Endothelial cell of umbilical vein (primary cell): Measurements from ENCODE around the gene OR6K2. TPM values are rescaled to one million over a fixed set of nuclear protein-coding genes. Genes with fewer than 3 reads are reported as not detected.

Source experiments
- BruUV-seq: library from RNA; stranded (reverse); fragments of 400-500 nt; replicated peaks from 2 replicates; lab custom pipeline; 2021; lab: Mats Ljungman, UMichigan
- CTCF ChIA-PET: fragments of 300-600, 350-600 bp; sonication (Branson Sonifier 250); formaldehyde crosslinking; loops from one replicate; lab custom pipeline; 2021; ENCODE audit warnings: antibody characterized with exemption, inconsistent platforms; lab: Charles Lee
- POLR2A ChIA-PET: fragments of 300-600, 350-600 bp; sonication (Branson Sonifier 250); formaldehyde crosslinking; loops from one replicate; lab custom pipeline; 2021; ENCODE audit warnings: antibody characterized with exemption, inconsistent platforms; lab: Charles Lee
- DNase-seq: peaks from one replicate; pipeline ENCODE4 v3.0.0-alpha.2; 2011; ENCODE audit warnings: low read depth, low spot score
- FAIRE-seq: peaks from 2 replicates; lab custom pipeline; 2011; peaks lifted over from hg19 to GRCh38; lab: Jason Lieb, UNC
- H2AFZ ChIP-seq: 2 replicates; pipeline ENCODE4 v1.6.0; 2012; ENCODE audit warnings: low read depth, low read length, control low read depth, inconsistent platforms
- H3K27ac ChIP-seq: 2 replicates; pipeline ENCODE4 v1.5.1; 2011; ENCODE audit warnings: low read depth, mild to moderate bottlenecking, control low read depth, low read length, moderate library complexity; ENCODE audit not compliant: insufficient read depth
- H3K27me3 ChIP-seq, 2 experiments: 2 replicates each; pipeline versions ENCODE4 v1.6.0 to v1.6.1; 2011; ENCODE audit warnings: low read length in 2 of 2, mixed read lengths in 1 of 2; ENCODE audit not compliant: control insufficient read depth in 2 of 2, insufficient read depth in 2 of 2
- H3K36me3 ChIP-seq, 2 experiments: 2 replicates in 1 of 2; 3 replicates in 1 of 2; pipeline ENCODE4 v1.5.1; 2011; ENCODE audit warnings: low read length in 2 of 2, mild to moderate bottlenecking in 1 of 2, moderate library complexity in 1 of 2; ENCODE audit not compliant: control insufficient read depth in 2 of 2, insufficient read depth in 2 of 2; ENCODE audit errors: extremely low read depth in 1 of 2
- H3K4me1 ChIP-seq: 3 replicates; pipeline ENCODE4 v1.5.1; 2011; ENCODE audit warnings: mild to moderate bottlenecking, low read length; ENCODE audit not compliant: control insufficient read depth, insufficient read depth; ENCODE audit errors: extremely low read depth
- H3K4me2 ChIP-seq: 2 replicates; pipeline ENCODE4 v1.6.1; 2011; ENCODE audit warnings: low read length, control low read depth, mixed read lengths; ENCODE audit not compliant: insufficient read depth
- H3K4me3 ChIP-seq, 3 experiments: fragments of 200-600 bp in 1 of 3; sonication (generic), shearing (Covaris generic) in 1 of 3; replicated peaks in 1 of 3; 2 replicates each; pipeline ENCODE4 v1.5.1; 2011 to 2016; ENCODE audit warnings: control low read depth in 3 of 3, low read length in 3 of 3, mild to moderate bottlenecking in 2 of 3, inconsistent platforms in 1 of 3, low read depth in 1 of 3, moderate library complexity in 1 of 3; ENCODE audit not compliant: insufficient read depth in 1 of 3
- H3K79me2 ChIP-seq: 2 replicates; pipeline ENCODE4 v1.6.0; 2012; ENCODE audit warnings: low read length, inconsistent platforms; ENCODE audit not compliant: control insufficient read depth, insufficient read depth
- H3K9ac ChIP-seq: replicated peaks from 2 replicates; pipeline ENCODE3; 2011; ENCODE audit warnings: low read length, control low read depth; ENCODE audit not compliant: insufficient read depth; ENCODE audit errors: extremely low read depth
- H3K9me1 ChIP-seq: replicated peaks from 3 replicates; pipeline ENCODE4 v1.6.0; 2011; ENCODE audit warnings: mild to moderate bottlenecking, low read length; ENCODE audit not compliant: control insufficient read depth, insufficient read depth; ENCODE audit errors: extremely low read depth
- H3K9me3 ChIP-seq: replicated peaks from 2 replicates; pipeline ENCODE4 v1.5.1; 2012; ENCODE audit warnings: low read length, inconsistent platforms; ENCODE audit not compliant: control insufficient read depth, insufficient read depth
- H4K20me1 ChIP-seq: replicated peaks from 2 replicates; pipeline ENCODE3; 2011; ENCODE audit warnings: mild to moderate bottlenecking, low read length; ENCODE audit not compliant: control insufficient read depth, insufficient read depth; ENCODE audit errors: extremely low read depth
- EZH2 ChIP-seq: IDR thresholded peaks from 2 replicates; pipeline ENCODE4 v1.6.1; 2012; ENCODE audit warnings: borderline replicate concordance, low read depth, mild to moderate bottlenecking, moderate library complexity, low read length, inconsistent platforms; ENCODE audit not compliant: severe bottlenecking
- FOS ChIP-seq: IDR thresholded peaks from 2 replicates; pipeline ENCODE4 v1.6.1; 2011; ENCODE audit warnings: mild to moderate bottlenecking, low read length, moderate library complexity, borderline replicate concordance; ENCODE audit not compliant: insufficient read depth
- GATA2 ChIP-seq: IDR thresholded peaks from 2 replicates; pipeline ENCODE4 v1.7.0; 2011; ENCODE audit warnings: low read depth, mild to moderate bottlenecking, moderate library complexity, mixed read lengths, low read length; ENCODE audit not compliant: insufficient read length, insufficient read depth
- MYC ChIP-seq: IDR thresholded peaks from one replicate; pipeline ENCODE4 v1.6.1; 2011; ENCODE audit warnings: mild to moderate bottlenecking, low read depth, low read length
- POLR2A ChIP-seq: IDR thresholded peaks from 2 replicates; pipeline ENCODE4 v1.6.1; 2012; ENCODE audit warnings: low read depth, mild to moderate bottlenecking, control low read depth, low read length
- POLR2AphosphoS5 ChIP-seq: IDR thresholded peaks from 2 replicates; pipeline ENCODE4 v1.6.1; 2012; ENCODE audit warnings: low read depth, mild to moderate bottlenecking, control low read depth, low read length, moderate library complexity; ENCODE audit not compliant: insufficient read depth
- dilution Hi-C: fragments of 300-500 bp; cut with MboI; formaldehyde crosslinking; loops from one replicate; pipeline ENCODE4 v1.15.0; 2019; ENCODE audit warnings: low sequenced_read_pairs; ENCODE audit not compliant: extremely low pct_ligation_motif_present
- intact Hi-C: fragments of 100-400 bp; cut with micrococcal nuclease; formaldehyde crosslinking; loops from one replicate; pipeline ENCODE4 v1.10.0; 2022
- polyA plus RNA-seq, 4 experiments: library from polyadenylated mRNA; depleted of rRNA in 3 of 4; stranded (reverse) in 3 of 4; unstranded in 1 of 4; fragments of >200 nt; gene quantifications; 2 replicates each; pipeline versions ENCODE4 v1.2.1 to v1.2.3, GENCODE V29; 2011 to 2012; ENCODE audit warnings: missing spikeins in 1 of 4
- total RNA-seq: library from RNA; stranded (reverse); gene quantifications from 2 replicates; pipeline ENCODE4 v1.2.3, GENCODE V29; 2021
- TF ChIP-seq, protein P1 (sequence below): IDR thresholded peaks from 2 replicates; pipeline ENCODE4 v1.6.1; 2011; ENCODE audit not compliant: insufficient read depth, insufficient read length
- TF ChIP-seq, protein P2 (sequence below), 2 donors: IDR thresholded peaks; 1 replicate in 1 of 2; 2 replicates in 1 of 2; pipeline ENCODE4 v1.5.1; 2011; ENCODE audit warnings: low read length in 2 of 2, mild to moderate bottlenecking in 2 of 2, moderate library complexity in 2 of 2, control low read depth in 1 of 2, inconsistent platforms in 1 of 2, low read depth in 1 of 2; ENCODE audit not compliant: insufficient read depth in 1 of 2; ENCODE audit errors: extremely low read depth in 1 of 2

OR6K2 gene
- total and polyA plus RNA-seq, 2 donors (not counting 3 experiments of a cell fraction or from before 2014, with no cell fraction given) = not detected

DNA sequence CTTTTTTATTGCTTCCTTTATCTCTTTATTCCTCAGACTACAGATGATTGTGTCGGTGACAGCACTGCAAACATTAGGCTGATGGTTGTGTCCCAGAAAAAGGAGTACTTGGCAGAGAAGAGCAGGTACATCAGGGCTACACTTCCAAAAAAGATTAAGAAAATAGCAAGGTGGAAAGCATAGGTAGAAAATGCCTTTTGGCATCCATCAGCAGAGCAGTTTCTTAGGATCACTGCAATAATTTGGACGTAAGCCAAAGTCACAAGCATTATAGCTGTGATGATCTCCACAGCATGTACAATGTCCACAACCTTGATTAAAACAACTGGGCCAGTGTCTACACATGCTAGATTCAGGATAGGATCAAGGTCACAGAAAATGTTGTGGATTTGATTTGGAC lies 5.9 kb downstream of the OR6K2 start:
- H4K20me1 ChIP-seq = no peaks in the 10 kb centered on the region
- no peaks in the 10 kb centered on the region for H3K79me2 ChIP-seq
- no peak overlapping the region for H3K27ac ChIP-seq
- TF ChIP-seq POLR2AphosphoS5 (no peak), EZH2 (no peak)
- dilution Hi-C loops = no loop called here
- H3K9me3 ChIP-seq = no peaks in the 10 kb centered on the region
- BruUV-seq = no TSS peak
- intact Hi-C loops = no loop called here
- H3K36me3 ChIP-seq = no peaks in the 10 kb centered on the region
- CTCF ChIA-PET = no interaction called here
- H3K4me2 ChIP-seq = no peak overlapping the region
- DNase-seq = no peak
- H3K9ac ChIP-seq = no peak overlapping the region
- H3K9me1 ChIP-seq = no peaks in the 10 kb centered on the region
- no peak for FAIRE-seq
- no peak overlapping the region for H2AFZ ChIP-seq
- no peak overlapping the region for H3K4me3 ChIP-seq
- POLR2A ChIA-PET = no interaction called here
- H3K27me3 ChIP-seq = no peaks in the 10 kb centered on the region
- no peaks in the 10 kb centered on the region for H3K4me1 ChIP-seq

DNA sequence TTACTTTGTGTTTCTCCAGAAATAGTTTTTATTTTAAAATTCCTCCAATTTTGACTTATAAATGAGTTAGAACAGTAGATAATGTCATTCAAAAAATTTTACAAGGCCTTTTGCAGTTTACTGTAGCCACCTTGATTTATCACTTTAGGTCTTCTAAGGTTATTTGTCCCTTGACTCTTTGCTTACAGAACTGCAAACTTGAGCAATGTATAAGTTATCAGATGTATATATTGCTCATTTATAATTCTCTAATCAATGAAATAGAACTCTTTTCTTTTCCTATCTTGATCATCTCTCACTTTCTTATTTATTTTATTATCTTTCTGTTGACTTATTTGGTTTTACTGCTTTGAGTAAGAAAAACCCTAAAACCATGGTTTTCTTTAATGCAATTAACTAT lies 8.1 kb downstream of the OR6K2 start:
- dilution Hi-C loops = no loop called here
- POLR2A ChIA-PET = no interaction called here

More for the DNA sequence above, 8.1 kb downstream of the OR6K2 start:
- Histone ChIP-seq H3K9ac (no peak overlapping the region), H3K9me1 (no peaks in the 10 kb centered on the region), H2AFZ (no peak overlapping the region), H3K36me3 (no peaks in the 10 kb centered on the region), H4K20me1 (no peaks in the 10 kb centered on the region), H3K4me1 (no peaks in the 10 kb centered on the region), H3K9me3 (no peaks in the 10 kb centered on the region), H3K4me2 (no peak overlapping the region), H3K79me2 (no peaks in the 10 kb centered on the region), H3K27me3 (no peaks in the 10 kb centered on the region), H3K4me3 (no peak overlapping the region), H3K27ac (no peak overlapping the region)
- no TSS peak for BruUV-seq
- intact Hi-C loops = no loop called here
- FAIRE-seq (no peak), DNase-seq (no peak)
- TF ChIP-seq EZH2 = no peak
- TF ChIP-seq MYC = no peak
- TF ChIP-seq POLR2AphosphoS5 = no peak
- TF ChIP-seq GATA2 = no peak
- TF ChIP-seq, protein P1, sequence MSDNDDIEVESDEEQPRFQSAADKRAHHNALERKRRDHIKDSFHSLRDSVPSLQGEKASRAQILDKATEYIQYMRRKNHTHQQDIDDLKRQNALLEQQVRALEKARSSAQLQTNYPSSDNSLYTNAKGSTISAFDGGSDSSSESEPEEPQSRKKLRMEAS = no peak
- no peak for TF ChIP-seq POLR2A
- TF ChIP-seq, protein P2, sequence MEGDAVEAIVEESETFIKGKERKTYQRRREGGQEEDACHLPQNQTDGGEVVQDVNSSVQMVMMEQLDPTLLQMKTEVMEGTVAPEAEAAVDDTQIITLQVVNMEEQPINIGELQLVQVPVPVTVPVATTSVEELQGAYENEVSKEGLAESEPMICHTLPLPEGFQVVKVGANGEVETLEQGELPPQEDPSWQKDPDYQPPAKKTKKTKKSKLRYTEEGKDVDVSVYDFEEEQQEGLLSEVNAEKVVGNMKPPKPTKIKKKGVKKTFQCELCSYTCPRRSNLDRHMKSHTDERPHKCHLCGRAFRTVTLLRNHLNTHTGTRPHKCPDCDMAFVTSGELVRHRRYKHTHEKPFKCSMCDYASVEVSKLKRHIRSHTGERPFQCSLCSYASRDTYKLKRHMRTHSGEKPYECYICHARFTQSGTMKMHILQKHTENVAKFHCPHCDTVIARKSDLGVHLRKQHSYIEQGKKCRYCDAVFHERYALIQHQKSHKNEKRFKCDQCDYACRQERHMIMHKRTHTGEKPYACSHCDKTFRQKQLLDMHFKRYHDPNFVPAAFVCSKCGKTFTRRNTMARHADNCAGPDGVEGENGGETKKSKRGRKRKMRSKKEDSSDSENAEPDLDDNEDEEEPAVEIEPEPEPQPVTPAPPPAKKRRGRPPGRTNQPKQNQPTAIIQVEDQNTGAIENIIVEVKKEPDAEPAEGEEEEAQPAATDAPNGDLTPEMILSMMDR (IDR thresholded peaks at IDR 0.05; ENCODE audit: extremely low read depth in 1 of 2, insufficient read depth in 1 of 2, low read depth in 1 of 2, low read length in 2 of 2) = no peak
- TF ChIP-seq FOS = no peak
- CTCF ChIA-PET = no interaction called here
